GM10266 (cell line): Measurements from ENCODE around the gene EIF4A2.
A peak's percentile ranks its signal among the peaks of the same experiment; 100 is the strongest.

Source experiments
- DNase-seq: peaks from one replicate; pipeline ENCODE4 v3.0.0; 2012; ENCODE audit errors: extremely low spot score
- CTCF ChIP-seq: IDR thresholded peaks from 2 replicates; pipeline ENCODE4 v1.5.1; 2012; ENCODE audit warnings: mild to moderate bottlenecking, low read depth; ENCODE audit not compliant: control insufficient read depth, insufficient read depth; ENCODE audit errors: missing control alignments

The EIF4A2 gene

DNA sequence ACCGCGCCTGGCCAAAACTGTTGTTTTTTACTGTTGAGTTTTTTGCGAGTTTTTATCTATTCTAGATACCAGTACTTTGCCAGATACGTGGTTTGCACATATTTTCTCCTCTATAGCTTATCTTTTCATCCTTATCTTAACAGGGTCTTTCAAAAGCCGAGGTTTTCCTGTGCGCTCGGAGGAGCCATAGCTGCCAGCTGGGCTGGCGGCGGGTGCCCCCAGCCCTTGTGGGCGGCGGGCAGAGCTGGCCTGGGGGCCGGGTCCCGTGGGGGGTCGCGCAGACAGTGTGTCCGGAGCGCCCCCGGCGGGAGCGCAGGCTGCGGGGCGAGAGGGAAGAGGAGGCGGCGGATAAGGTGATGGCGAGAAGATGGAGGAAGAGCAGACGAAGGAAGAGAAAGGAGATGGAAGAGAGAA, 11.1 kb upstream of the EIF4A2 start:
- no peak for DNase-seq
- no peak for TF ChIP-seq CTCF

GRCh38 chr3:186772701-186773417, 10.5 kb upstream of the EIF4A2 start:
- peak; percentile 87 for DNase-seq

GRCh38 chr3:186775999-186776398, 7.4 kb upstream of the EIF4A2 start:
- no peak for TF ChIP-seq CTCF
- DNase-seq = no peak

More at GRCh38 chr3:186772701-186773417, 10.5 kb upstream of the EIF4A2 start:
- TF ChIP-seq CTCF = no peak

- TF ChIP-seq CTCF = no peak
- DNase-seq = no peak
These were observed 4.2 kb upstream of the EIF4A2 start for GRCh38 chr3:186779204-186779603.

- TF ChIP-seq CTCF = no peak
- peak; percentile 62 for DNase-seq
These were observed 777 bp upstream of the EIF4A2 start for GRCh38 chr3:186782542-186783057.

DNA sequence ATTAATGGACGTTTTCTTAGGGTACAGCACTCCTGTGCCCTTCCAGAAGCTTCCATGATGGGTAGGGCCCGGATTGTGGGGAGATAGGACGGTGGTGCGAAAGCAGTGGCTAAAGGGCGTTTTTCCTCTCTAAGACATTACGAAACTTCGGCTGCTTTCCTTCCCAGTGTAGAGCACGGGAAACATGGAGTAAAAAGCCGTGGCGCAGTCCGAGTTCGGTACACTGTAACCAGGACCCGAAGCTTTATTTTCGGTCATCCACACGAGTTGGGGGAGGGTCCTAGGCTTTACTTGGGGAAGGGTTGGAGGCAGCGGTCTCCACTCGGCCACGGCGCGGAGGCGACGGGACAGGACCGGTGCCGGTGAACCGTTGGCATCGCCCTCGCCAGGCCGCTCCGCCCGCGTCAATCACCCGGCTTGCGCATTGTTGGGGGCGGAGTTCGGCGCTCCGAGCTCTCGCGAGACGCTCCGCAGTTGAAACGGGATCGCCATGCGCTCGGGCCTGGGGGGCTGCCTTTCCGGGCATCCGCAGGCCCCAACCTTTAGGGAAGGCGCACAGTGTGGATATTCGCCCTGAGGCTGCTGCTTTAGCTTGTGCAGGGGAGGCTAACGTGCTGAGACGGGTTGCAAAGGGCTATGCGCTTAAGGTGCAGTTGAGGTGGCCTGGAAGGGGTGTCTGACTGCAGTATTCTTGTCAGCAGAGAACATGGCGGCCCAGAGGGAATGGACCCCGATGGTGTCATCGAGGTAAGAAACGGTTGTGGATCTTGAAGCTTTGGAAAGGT, 546 bp downstream of the EIF4A2 start:
- peak; percentile 83 for DNase-seq
- TF ChIP-seq CTCF = no peak
